ENCODE measurements around the gene LRP10.

- no peak for TF ChIP-seq POLR2A (IDR thresholded peaks at IDR 0.05; ENCODE audit: low read length)
- TF ChIP-seq GATA1 (IDR thresholded peaks at IDR 0.05; ENCODE audit: low read depth, low read length): no peak
These were observed 29.8 kb upstream of the LRP10 start for GRCh38 chr14:22841769-22842168.
